Trophoblast cell (in vitro differentiated cells and primary cell): ENCODE data around the gene ING5.

Experiments used
- DNase-seq, 2 donors: peaks; one replicate each; pipeline ENCODE4 v3.0.0-alpha.2; 2016
- H2AFZ ChIP-seq: 2 replicates; pipeline ENCODE4 v1.6.1; 2013; ENCODE audit warnings: low read length, moderate library complexity, mild to moderate bottlenecking; ENCODE audit not compliant: insufficient read depth, poor library complexity
- H2AK5ac ChIP-seq: 2 replicates; pipeline ENCODE4 v1.6.1; 2013; ENCODE audit warnings: mild to moderate bottlenecking, low read length
- H2BK120ac ChIP-seq: 2 replicates; pipeline ENCODE4 v1.6.1; 2013; ENCODE audit warnings: low read length, mild to moderate bottlenecking, moderate library complexity; ENCODE audit not compliant: insufficient read depth, poor library complexity
- H2BK12ac ChIP-seq: 2 replicates; pipeline ENCODE4 v1.6.1; 2013; ENCODE audit warnings: mild to moderate bottlenecking, low read length, moderate library complexity
- H2BK5ac ChIP-seq: 2 replicates; pipeline ENCODE4 v1.6.1; 2013; ENCODE audit warnings: low read length, low read depth, moderate library complexity, mild to moderate bottlenecking; ENCODE audit not compliant: poor library complexity
- H3K14ac ChIP-seq: 2 replicates; pipeline ENCODE4 v1.6.1; 2013; ENCODE audit warnings: mild to moderate bottlenecking, low read length
- H3K18ac ChIP-seq: 2 replicates; pipeline ENCODE4 v1.6.1; 2013; ENCODE audit warnings: mild to moderate bottlenecking, low read length
- H3K23ac ChIP-seq: 2 replicates; pipeline ENCODE4 v1.6.1; 2013; ENCODE audit warnings: low read length
- H3K27ac ChIP-seq: 2 replicates; pipeline ENCODE4 v1.5.1; 2013; ENCODE audit warnings: low read depth, mild to moderate bottlenecking, inconsistent platforms, low read length, moderate library complexity
- H3K27me3 ChIP-seq: 2 replicates; pipeline ENCODE4 v1.6.1; 2013; ENCODE audit warnings: inconsistent platforms, mild to moderate bottlenecking, low read length, moderate library complexity; ENCODE audit not compliant: insufficient read depth
- H3K36me3 ChIP-seq, 2 experiments: 1 replicate in 1 of 2; 2 replicates in 1 of 2; pipeline ENCODE4 v1.6.1; 2013; ENCODE audit warnings: low read length in 2 of 2, mild to moderate bottlenecking in 2 of 2, moderate library complexity in 1 of 2; ENCODE audit not compliant: insufficient read depth in 2 of 2, control insufficient read depth in 1 of 2
- H3K4ac ChIP-seq: 2 replicates; pipeline ENCODE4 v1.6.1; 2013; ENCODE audit warnings: low read depth, mild to moderate bottlenecking, low read length, moderate library complexity
- H3K4me1 ChIP-seq, 2 experiments: 1 replicate in 1 of 2; 2 replicates in 1 of 2; pipeline ENCODE4 v1.6.1; 2013; ENCODE audit warnings: low read length in 2 of 2, mild to moderate bottlenecking in 2 of 2, moderate library complexity in 1 of 2; ENCODE audit not compliant: insufficient read depth in 2 of 2, control insufficient read depth in 1 of 2
- H3K4me2 ChIP-seq: 2 replicates; pipeline ENCODE4 v1.6.1; 2013; ENCODE audit warnings: inconsistent platforms, mild to moderate bottlenecking, low read length, moderate library complexity
- H3K4me3 ChIP-seq: 2 replicates; pipeline ENCODE4 v1.5.1; 2013; ENCODE audit warnings: mild to moderate bottlenecking, low read depth, low read length, inconsistent platforms
- H3K79me1 ChIP-seq: one replicate; pipeline ENCODE4 v1.6.1; 2013; ENCODE audit warnings: low read length
- H3K79me2 ChIP-seq: 2 replicates; pipeline ENCODE4 v1.6.1; 2013; ENCODE audit warnings: low read length, mild to moderate bottlenecking; ENCODE audit not compliant: control insufficient read depth, insufficient read depth, poor library complexity
- H3K9ac ChIP-seq: 2 replicates; pipeline ENCODE4 v1.6.1; 2013; ENCODE audit warnings: mild to moderate bottlenecking, low read length
- H3K9me3 ChIP-seq: 2 replicates; pipeline ENCODE4 v1.6.1; 2013; ENCODE audit warnings: low read depth, mild to moderate bottlenecking, control low read depth, inconsistent platforms, low read length; ENCODE audit not compliant: insufficient read depth
- H4K12ac ChIP-seq: 2 replicates; pipeline ENCODE4 v1.6.1; 2013; ENCODE audit warnings: low read depth, mild to moderate bottlenecking, low read length, moderate library complexity
- H4K8ac ChIP-seq: 2 replicates; pipeline ENCODE4 v1.6.1; 2013; ENCODE audit warnings: low read depth, mild to moderate bottlenecking, low read length, moderate library complexity
- H4K91ac ChIP-seq: one replicate; pipeline ENCODE4 v1.6.1; 2013; ENCODE audit warnings: low read depth, mild to moderate bottlenecking, low read length, moderate library complexity
- WGBS: extraction: QIAGEN DNeasy Blood & Tissue Kit; methylation state at CpG from one replicate; pipeline ENCODE4 v1.1.7; 2013; ENCODE audit warnings: missing lambda C conversion rate; ENCODE audit not compliant: insufficient read length, insufficient coverage; ENCODE audit errors: extremely low coverage; 5-methylcytosine and 5-hydroxymethylcytosine counted together

Gene ING5

GRCh38 chr2:241654551-241654950 is 47.3 kb upstream of the ING5 start:
- Histone ChIP-seq H3K4me2 (no peak overlapping the region), H2AFZ (no peak overlapping the region), H3K18ac (no peak overlapping the region), H4K12ac (no peak overlapping the region), H4K8ac (no peak overlapping the region), H3K4ac (no peak overlapping the region), H4K91ac (no peak overlapping the region), H3K36me3 (peaks cover 49 to 67% of the 10 kb centered on the region in 2 experiments), H3K79me2 (no peaks in the 10 kb centered on the region), H3K4me3 (no peak overlapping the region), H3K9me3 (no peaks in the 10 kb centered on the region), H2BK12ac (no peak overlapping the region), H3K27ac (no peak overlapping the region), H2AK5ac (no peak overlapping the region), H2BK120ac (no peak overlapping the region), H2BK5ac (no peak overlapping the region), H3K23ac (no peak overlapping the region), H3K4me1 (peaks cover 3 to 10% of the 10 kb centered on the region in 2 experiments), H3K9ac (no peak overlapping the region), H3K79me1 (no peaks in the 10 kb centered on the region), H3K14ac (no peak overlapping the region), H3K27me3 (no peaks in the 10 kb centered on the region)
- DNase-seq = no peak
- WGBS = no CpG with 5 or more reads among the region's 12 CpGs

GRCh38 chr2:241655516-241656189 is 46.2 kb upstream of the ING5 start:
- no CpG with 5 or more reads among the region's 17 CpGs for WGBS
- Histone ChIP-seq H3K9me3 (peaks cover under 1% of the 10 kb centered on the region), H3K4me1 (peaks cover 3 to 10% of the 10 kb centered on the region in 2 experiments), H2BK12ac (no peak overlapping the region), H3K36me3 (peaks cover 54 to 71% of the 10 kb centered on the region in 2 experiments), H2BK120ac (no peak overlapping the region), H3K27me3 (no peaks in the 10 kb centered on the region), H3K23ac (no peak overlapping the region), H3K79me1 (no peaks in the 10 kb centered on the region), H3K4ac (no peak overlapping the region), H3K79me2 (no peaks in the 10 kb centered on the region), H3K14ac (no peak overlapping the region), H3K9ac (no peak overlapping the region), H3K4me2 (no peak overlapping the region), H2BK5ac (no peak overlapping the region), H3K18ac (no peak overlapping the region), H2AK5ac (no peak overlapping the region), H4K91ac (no peak overlapping the region), H3K4me3 (no peak overlapping the region), H3K27ac (no peak overlapping the region), H4K12ac (no peak overlapping the region), H4K8ac (no peak overlapping the region), H2AFZ (no peak overlapping the region)
- DNase-seq = no peak

GRCh38 chr2:241656190-241656741 is 45.6 kb upstream of the ING5 start:
- H3K79me1 ChIP-seq = no peaks in the 10 kb centered on the region
- no peak overlapping the region for H3K23ac ChIP-seq
- H3K14ac ChIP-seq = no peak overlapping the region
- WGBS = no CpG with 5 or more reads among the region's 13 CpGs
- H3K4me1 ChIP-seq = peaks cover 3 to 10% of the 10 kb centered on the region in 2 experiments
- H4K8ac ChIP-seq = no peak overlapping the region
- H4K12ac ChIP-seq = no peak overlapping the region
- no peaks in the 10 kb centered on the region for H3K79me2 ChIP-seq
- no peak overlapping the region for H3K4me2 ChIP-seq
- no peak overlapping the region for H2BK120ac ChIP-seq
- H3K4ac ChIP-seq = no peak overlapping the region
- DNase-seq = no peak
- H3K18ac ChIP-seq = no peak overlapping the region
- no peak overlapping the region for H3K4me3 ChIP-seq
- peaks cover 59 to 76% of the 10 kb centered on the region in 2 experiments for H3K36me3 ChIP-seq
- no peak overlapping the region for H2AK5ac ChIP-seq
- no peak overlapping the region for H4K91ac ChIP-seq
- H2BK12ac ChIP-seq = no peak overlapping the region
- H2BK5ac ChIP-seq = no peak overlapping the region
- H3K9me3 ChIP-seq = peaks cover 2% of the 10 kb centered on the region
- H3K9ac ChIP-seq = no peak overlapping the region
- H3K27me3 ChIP-seq = no peaks in the 10 kb centered on the region
- H3K27ac ChIP-seq = no peak overlapping the region
- no peak overlapping the region for H2AFZ ChIP-seq

DNA sequence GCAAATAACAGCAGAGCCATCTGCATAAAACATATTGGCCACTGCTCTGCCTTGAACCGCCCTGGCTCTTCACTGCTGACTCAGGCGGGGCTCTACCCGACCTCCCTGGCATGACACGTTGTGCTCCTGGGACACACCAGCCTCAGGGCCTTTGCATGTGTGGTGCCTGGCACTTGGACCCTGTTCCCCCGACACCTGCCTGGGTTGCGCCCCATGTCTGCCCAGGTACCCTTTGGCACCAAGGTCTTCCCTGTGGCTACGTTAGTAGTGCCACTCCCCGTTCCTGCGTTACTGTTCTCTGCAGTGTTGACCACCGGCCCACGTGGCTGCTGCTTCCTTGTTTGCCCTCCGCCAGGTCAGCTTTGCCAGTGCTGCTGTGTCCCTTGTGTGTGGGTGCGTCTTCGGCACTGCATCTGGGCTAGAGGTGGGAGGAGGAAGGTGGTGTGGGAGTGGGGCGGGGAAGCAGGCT is 44.0 kb upstream of the ING5 start:
- WGBS = no CpG with 5 or more reads among the region's 15 CpGs
- H3K27ac ChIP-seq = no peak overlapping the region
- H4K8ac ChIP-seq = no peak overlapping the region
- H3K14ac ChIP-seq = no peak overlapping the region
- H3K23ac ChIP-seq = no peak overlapping the region
- H2AK5ac ChIP-seq = no peak overlapping the region
- no peak overlapping the region for H4K91ac ChIP-seq
- no peak overlapping the region for H3K4ac ChIP-seq
- no peak overlapping the region for H3K9ac ChIP-seq
- H2AFZ ChIP-seq = no peak overlapping the region
- peaks cover 52 to 67% of the 10 kb centered on the region in 2 experiments for H3K36me3 ChIP-seq
- H3K4me2 ChIP-seq = no peak overlapping the region
- no peak overlapping the region for H3K4me3 ChIP-seq
- H3K18ac ChIP-seq = no peak overlapping the region
- DNase-seq = no peak
- H2BK120ac ChIP-seq = no peak overlapping the region
- no peaks in the 10 kb centered on the region for H3K79me1 ChIP-seq
- H4K12ac ChIP-seq = no peak overlapping the region
- H3K27me3 ChIP-seq = no peaks in the 10 kb centered on the region
- H3K79me2 ChIP-seq = no peaks in the 10 kb centered on the region
- H2BK12ac ChIP-seq = no peak overlapping the region
- peaks cover 3 to 10% of the 10 kb centered on the region in 2 experiments for H3K4me1 ChIP-seq
- H3K9me3 ChIP-seq = peaks cover 2% of the 10 kb centered on the region
- H2BK5ac ChIP-seq = no peak overlapping the region
